Lower lobe of right lung (tissue), 2 donors: ENCODE data around the gene CD2AP. TPM values are rescaled to one million over a fixed set of nuclear protein-coding genes. Genes with fewer than 3 reads are reported as not detected.

ENCODE experiments used
- ATAC-seq, 2 donors: fragments of 200-7000 bp; cut with Tn5 transposase; one replicate each; pipeline ENCODE4 v1.9.1; 2020 to 2022; ENCODE audit warnings: mild to moderate bottlenecking in 2 of 2, moderate library complexity in 2 of 2
- DNase-seq: peaks from one replicate; pipeline ENCODE4 v3.0.0-alpha.2; 2020
- H3K27ac ChIP-seq: fragments of 200-600 bp; one replicate; pipeline ENCODE4 v1.8.0; 2022
- H3K27me3 ChIP-seq: fragments of 200-600 bp; one replicate; pipeline ENCODE4 v1.8.0; 2022; ENCODE audit warnings: low read depth
- H3K36me3 ChIP-seq: fragments of 200-600 bp; one replicate; pipeline ENCODE4 v1.8.0; 2022; ENCODE audit warnings: mild to moderate bottlenecking
- H3K4me1 ChIP-seq: fragments of 200-600 bp; one replicate; pipeline ENCODE4 v1.8.0; 2022
- H3K4me3 ChIP-seq: fragments of 200-600 bp; one replicate; pipeline ENCODE4 v1.8.0; 2022; ENCODE audit warnings: mild to moderate bottlenecking
- H3K9me3 ChIP-seq: fragments of 200-600 bp; one replicate; pipeline ENCODE4 v1.8.0; 2022
- CTCF ChIP-seq: fragments of 200-600 bp; IDR thresholded peaks from one replicate; pipeline ENCODE4 v1.8.0; 2022; ENCODE audit warnings: antibody characterized with exemption, mild to moderate bottlenecking
- intact Hi-C: fragments of 100-400 bp; cut with DNase I; formaldehyde crosslinking; loops from one replicate; pipeline ENCODE4 v1.11.0; 2022
- total RNA-seq: library from RNA; stranded (reverse); fragmentation: NEBNext Ultra II Directional; extraction: Animal tissue kit (Norgen Biotek cat#: 25700); gene quantifications from one replicate; pipeline ENCODE4 v1.2.1, GENCODE V29; 2021
- donor health status: DM: no; HTN: yes; CAD: no; lungs with severe emphysema.

The CD2AP gene
- total RNA-seq, 1 donor from 2014 or later: 38.1 TPM

- H3K27me3 ChIP-seq: no peaks in the 10 kb centered on the region
- ATAC-seq: no peak
- intact Hi-C loops: no loop called here
These were observed 12.5 kb upstream of the CD2AP start for GRCh38 chr6:47465117-47465516.

GRCh38 chr6:47471911-47472310, 5.7 kb upstream of the CD2AP start:
- DNase-seq (no peak), ATAC-seq (no peak)
- H3K4me1 ChIP-seq: peaks cover 3% of the 10 kb centered on the region
- H3K27me3 ChIP-seq: no peaks in the 10 kb centered on the region
- H3K27ac ChIP-seq: no peak overlapping the region
- H3K9me3 ChIP-seq: no peaks in the 10 kb centered on the region
- H3K36me3 ChIP-seq: no peaks in the 10 kb centered on the region
- no peak for TF ChIP-seq CTCF
- intact Hi-C loops: no loop called here
- H3K4me3 ChIP-seq: no peak overlapping the region

More at GRCh38 chr6:47465117-47465516, 12.5 kb upstream of the CD2AP start:
- no peak for TF ChIP-seq CTCF
- Histone ChIP-seq H3K4me3 (no peak overlapping the region), H3K9me3 (no peaks in the 10 kb centered on the region), H3K36me3 (no peaks in the 10 kb centered on the region), H3K27ac (no peak overlapping the region), H3K4me1 (no peaks in the 10 kb centered on the region)
- no peak for DNase-seq

- TF ChIP-seq CTCF: no peak
- Histone ChIP-seq H3K9me3 (no peaks in the 10 kb centered on the region), H3K27ac (no peak overlapping the region), H3K4me3 (no peak overlapping the region), H3K27me3 (no peaks in the 10 kb centered on the region), H3K4me1 (peaks cover 5% of the 10 kb centered on the region), H3K36me3 (no peaks in the 10 kb centered on the region)
- intact Hi-C loops: no loop called here
- DNase-seq (no peak), ATAC-seq (no peak)
These were observed 3.7 kb upstream of the CD2AP start for GRCh38 chr6:47473791-47474346.

- no peaks in the 10 kb centered on the region for H3K36me3 ChIP-seq
- no peaks in the 10 kb centered on the region for H3K9me3 ChIP-seq
- no peak for TF ChIP-seq CTCF
These were observed 2.2 kb upstream of the CD2AP start for GRCh38 chr6:47475319-47475816.

GRCh38 chr6:47476781-47477496, 650 bp upstream of the CD2AP start:
- DNase-seq (no peak), ATAC-seq (no peak)
- Histone ChIP-seq H3K36me3 (no peaks in the 10 kb centered on the region), H3K27me3 (no peaks in the 10 kb centered on the region), H3K27ac (peak overlapping the region; percentile 91), H3K4me1 (peaks cover 33% of the 10 kb centered on the region), H3K4me3 (peak overlapping the region; percentile 85), H3K9me3 (no peaks in the 10 kb centered on the region)
- no peak for TF ChIP-seq CTCF
- intact Hi-C loops: no loop called here

More at GRCh38 chr6:47475319-47475816, 2.2 kb upstream of the CD2AP start:
- peaks cover 18% of the 10 kb centered on the region for H3K4me1 ChIP-seq
- no peak overlapping the region for H3K27ac ChIP-seq
- ATAC-seq (no peak), DNase-seq (no peak)
- intact Hi-C loops: no loop called here
- no peaks in the 10 kb centered on the region for H3K27me3 ChIP-seq
- H3K4me3 ChIP-seq: no peak overlapping the region
